ENCODE results near the gene SAMD4B. TPM values are rescaled to one million over a fixed set of nuclear protein-coding genes. Genes with fewer than 3 reads are reported as not detected.

The SAMD4B gene
- total and polyA plus RNA-seq, 2 donors (not counting 1 experiment from before 2014, with no cell fraction given), result 33.0 to 39.1 TPM

GRCh38 chr19:39428283-39429112 is 86.3 kb downstream of the SAMD4B start:
- Histone ChIP-seq H3K4me2 (ENCODE audit: extremely low read depth, insufficient read depth, low read length) (peak overlapping the region; percentile 40), H4K20me1 (ENCODE audit: control insufficient read depth, extremely low read depth, insufficient read depth, low read length) (no peaks in the 10 kb centered on the region), H3K27ac (ENCODE audit: insufficient read depth, low read length) (peak overlapping the region; percentile 94), H3K27me3 (ENCODE audit: control insufficient read depth, insufficient read depth, low read length) (no peaks in the 10 kb centered on the region), H2AFZ (ENCODE audit: low read length) (no peak overlapping the region), H3K36me3 (ENCODE audit: control insufficient read depth, insufficient read depth, low read length) (peaks cover 20% of the 10 kb centered on the region), H3K4me3 (replicated peaks in 1 of 4; ENCODE audit: control extremely low read depth in 1 of 4, insufficient read depth in 1 of 4, low read depth in 3 of 4, low read length in 4 of 4) (peak overlapping the region in 1 of 4 experiments; percentile 27), H3K4me1 (ENCODE audit: control insufficient read depth, extremely low read depth, insufficient read depth, low read length) (peaks cover 12% of the 10 kb centered on the region), H3K79me2 (ENCODE audit: control insufficient read depth, insufficient read depth, low read length) (peaks cover 6% of the 10 kb centered on the region), H3K9ac (ENCODE audit: insufficient read depth, low read length) (peak overlapping the region; percentile 53), H3K9me3 (ENCODE audit: control insufficient read depth, insufficient read depth, low read depth, low read length) (no peaks in the 10 kb centered on the region)
- TF ChIP-seq EZH2 (IDR thresholded peaks at IDR 0.05; ENCODE audit: low read length, missing control alignments) (no peak), CTCF (conservative IDR thresholded peaks at IDR 0.05 in 1 of 2, IDR thresholded peaks at IDR 0.05 in 1 of 2; ENCODE audit: low read depth in 1 of 2, low read length in 2 of 2) (no peak)
- peak; percentile 95 for DNase-seq (ENCODE audit: low read depth in 2 of 2)

GRCh38 chr19:39430675-39431593 is 88.7 kb downstream of the SAMD4B start:
- DNase-seq (ENCODE audit: low read depth in 2 of 2), result peak; percentile 99 to 100
- Histone ChIP-seq H3K9me3 (ENCODE audit: control insufficient read depth, insufficient read depth, low read depth, low read length) (no peaks in the 10 kb centered on the region), H4K20me1 (ENCODE audit: control insufficient read depth, extremely low read depth, insufficient read depth, low read length) (no peaks in the 10 kb centered on the region), H3K27me3 (ENCODE audit: control insufficient read depth, insufficient read depth, low read length) (no peaks in the 10 kb centered on the region), H3K4me1 (ENCODE audit: control insufficient read depth, extremely low read depth, insufficient read depth, low read length) (peaks cover 23% of the 10 kb centered on the region), H3K27ac (ENCODE audit: insufficient read depth, low read length) (peak overlapping the region; percentile 44), H3K9ac (ENCODE audit: insufficient read depth, low read length) (no peak overlapping the region), H2AFZ (ENCODE audit: low read length) (no peak overlapping the region), H3K36me3 (ENCODE audit: control insufficient read depth, insufficient read depth, low read length) (peaks cover 14% of the 10 kb centered on the region), H3K4me2 (ENCODE audit: extremely low read depth, insufficient read depth, low read length) (no peak overlapping the region), H3K4me3 (replicated peaks in 1 of 4; ENCODE audit: control extremely low read depth in 1 of 4, insufficient read depth in 1 of 4, low read depth in 3 of 4, low read length in 4 of 4) (no peak overlapping the region), H3K79me2 (ENCODE audit: control insufficient read depth, insufficient read depth, low read length) (peaks cover 29% of the 10 kb centered on the region)
- TF ChIP-seq EZH2 (IDR thresholded peaks at IDR 0.05; ENCODE audit: low read length, missing control alignments) (no peak), CTCF (conservative IDR thresholded peaks at IDR 0.05 in 1 of 2, IDR thresholded peaks at IDR 0.05 in 1 of 2; ENCODE audit: low read depth in 1 of 2, low read length in 2 of 2) (no peak)

GRCh38 chr19:39432677-39433025 is 90.4 kb downstream of the SAMD4B start:
- H3K79me2 ChIP-seq (ENCODE audit: control insufficient read depth, insufficient read depth, low read length), result peaks cover 29% of the 10 kb centered on the region
- H3K9ac ChIP-seq (ENCODE audit: insufficient read depth, low read length), result no peak overlapping the region
- TF ChIP-seq CTCF (conservative IDR thresholded peaks at IDR 0.05 in 1 of 2, IDR thresholded peaks at IDR 0.05 in 1 of 2; ENCODE audit: low read depth in 1 of 2, low read length in 2 of 2) (no peak), EZH2 (IDR thresholded peaks at IDR 0.05; ENCODE audit: low read length, missing control alignments) (no peak)
- H3K4me2 ChIP-seq (ENCODE audit: extremely low read depth, insufficient read depth, low read length), result no peak overlapping the region
- no peaks in the 10 kb centered on the region for H4K20me1 ChIP-seq (ENCODE audit: control insufficient read depth, extremely low read depth, insufficient read depth, low read length)
- H3K4me3 ChIP-seq (replicated peaks in 1 of 4; ENCODE audit: control extremely low read depth in 1 of 4, insufficient read depth in 1 of 4, low read depth in 3 of 4, low read length in 4 of 4), result no peak overlapping the region
- H3K36me3 ChIP-seq (ENCODE audit: control insufficient read depth, insufficient read depth, low read length), result peaks cover 14% of the 10 kb centered on the region
- H2AFZ ChIP-seq (ENCODE audit: low read length), result no peak overlapping the region
- peaks cover 24% of the 10 kb centered on the region for H3K4me1 ChIP-seq (ENCODE audit: control insufficient read depth, extremely low read depth, insufficient read depth, low read length)
- no peaks in the 10 kb centered on the region for H3K9me3 ChIP-seq (ENCODE audit: control insufficient read depth, insufficient read depth, low read depth, low read length)
- no peak for DNase-seq (ENCODE audit: low read depth in 2 of 2)
- peak overlapping the region; percentile 4 for H3K27ac ChIP-seq (ENCODE audit: insufficient read depth, low read length)
- H3K27me3 ChIP-seq (ENCODE audit: control insufficient read depth, insufficient read depth, low read length), result no peaks in the 10 kb centered on the region

Measured in fibroblast of lung (primary cell).